GM18909 (cell line): ENCODE data around the gene KLHDC4.
A peak's percentile ranks its signal among the peaks of the same experiment; 100 is the strongest.
"Not testable (repeated sequence)": the region's sequence is repeated elsewhere in the genome, so short reads cannot be mapped to it uniquely, and the experiment has no call there.

Source experiments
- ATAC-seq: cut with Tn5 transposase; IDR thresholded peaks from one replicate; pipeline ENCODE4 v1.9.1; 2021; ENCODE audit warnings: mild to moderate bottlenecking; ENCODE audit not compliant: unreplicated experiment, poor library complexity

The KLHDC4 gene

DNA sequence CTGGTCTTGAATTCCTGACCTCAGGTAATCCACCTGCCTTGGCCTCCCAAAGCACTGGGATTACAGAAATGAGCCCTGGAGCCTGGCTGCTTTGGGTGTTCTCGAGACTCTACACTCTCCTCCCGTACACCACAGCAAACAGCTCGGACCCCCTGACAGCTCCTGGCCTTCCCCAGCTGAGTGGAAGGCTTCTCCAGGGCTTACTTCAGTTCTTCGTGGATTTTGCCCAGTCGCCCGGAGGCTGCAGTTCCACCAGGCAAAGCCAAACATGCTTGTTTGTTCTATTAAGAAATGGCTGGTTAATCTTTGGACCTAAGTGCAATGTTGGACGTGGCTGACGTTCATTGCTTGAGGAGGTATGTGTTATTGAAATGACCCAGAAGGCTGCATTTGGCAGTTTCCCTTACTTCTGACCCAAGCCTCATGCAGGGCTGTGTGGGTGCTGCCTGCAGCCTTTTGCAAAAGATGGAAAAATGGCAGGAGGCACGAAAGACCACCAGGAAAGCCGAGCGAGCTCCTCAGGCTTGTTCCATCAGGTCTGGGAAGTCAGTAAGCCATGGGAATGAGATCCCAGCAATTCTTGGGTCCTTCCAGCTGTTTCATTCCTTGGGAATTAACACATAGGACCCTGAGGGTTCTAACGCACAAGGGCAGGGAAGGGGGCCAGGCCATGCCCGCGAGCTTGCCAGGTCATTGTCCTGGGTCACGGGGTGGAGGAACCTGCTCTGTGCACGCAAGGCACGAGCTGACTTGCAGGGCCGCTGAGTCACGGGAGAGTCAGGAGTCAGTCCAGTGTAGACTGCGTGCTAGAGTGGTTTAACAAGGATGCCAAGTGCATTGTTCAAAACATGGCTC is 23.9 kb upstream of the KLHDC4 start:
- ATAC-seq: no peak

DNA sequence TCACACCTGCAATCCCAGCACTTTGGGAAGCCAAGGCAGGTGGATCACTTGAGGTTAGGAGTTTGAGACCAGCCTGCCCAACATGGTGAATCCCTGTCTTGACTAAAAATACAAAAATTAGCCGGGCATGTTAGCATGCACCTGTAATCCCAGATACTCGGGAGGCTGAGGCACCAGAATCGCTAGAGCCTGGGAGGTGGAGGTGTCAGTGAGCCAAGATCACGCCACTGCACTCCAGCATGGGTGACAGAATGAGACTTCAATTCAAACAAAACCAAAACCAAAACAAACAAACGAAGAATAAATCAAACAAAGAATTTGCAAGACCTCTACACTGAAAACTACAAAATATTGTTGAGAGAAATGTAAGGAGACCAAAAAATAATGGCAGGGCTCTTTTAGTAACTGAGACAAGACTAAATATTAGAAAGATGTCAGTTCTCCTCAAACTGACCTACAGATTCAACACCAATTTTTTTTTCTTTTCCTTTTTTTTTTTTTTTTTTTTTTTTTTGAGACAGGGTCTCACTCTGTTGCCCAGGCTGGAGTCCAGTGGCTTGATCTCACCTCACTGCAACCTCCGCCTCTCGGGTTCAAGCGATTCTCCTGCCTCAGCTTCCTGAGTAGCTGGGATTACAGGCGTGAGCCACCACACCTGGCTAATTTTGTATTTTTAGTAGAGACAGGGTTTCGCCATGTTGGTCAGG is 23.1 kb upstream of the KLHDC4 start:
- ATAC-seq: not testable (repeated sequence)

DNA sequence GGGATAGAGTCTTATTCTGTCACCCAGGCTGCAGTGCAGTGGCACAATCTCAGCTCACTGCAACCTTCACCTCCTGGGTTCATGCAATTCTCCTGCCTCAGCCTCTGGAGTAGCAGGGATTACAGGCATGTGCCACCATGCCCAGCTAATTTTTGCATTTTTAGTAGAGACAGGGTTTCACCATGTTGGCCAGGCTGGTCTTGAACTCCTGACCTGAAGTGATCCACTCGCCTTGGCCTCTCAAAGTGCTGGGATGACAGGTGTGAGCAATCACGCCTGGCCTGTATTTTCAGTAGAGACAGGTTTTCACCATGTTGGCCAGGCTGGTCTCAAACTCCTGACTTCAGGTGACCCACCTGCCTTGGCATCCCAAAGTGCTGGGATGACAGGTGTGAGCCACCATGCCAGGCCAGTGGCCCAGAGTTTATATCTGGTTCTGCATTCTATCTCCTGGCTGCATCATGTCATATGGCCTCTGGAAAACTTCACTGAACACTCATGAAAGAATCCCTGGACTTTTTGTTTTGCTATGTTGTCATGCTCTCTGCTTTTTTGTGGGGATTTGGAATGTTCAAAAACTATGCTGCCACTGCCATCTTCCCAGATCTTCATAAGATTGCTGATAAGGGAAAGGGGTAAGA is 21.8 kb upstream of the KLHDC4 start:
- ATAC-seq: not testable (repeated sequence)

DNA sequence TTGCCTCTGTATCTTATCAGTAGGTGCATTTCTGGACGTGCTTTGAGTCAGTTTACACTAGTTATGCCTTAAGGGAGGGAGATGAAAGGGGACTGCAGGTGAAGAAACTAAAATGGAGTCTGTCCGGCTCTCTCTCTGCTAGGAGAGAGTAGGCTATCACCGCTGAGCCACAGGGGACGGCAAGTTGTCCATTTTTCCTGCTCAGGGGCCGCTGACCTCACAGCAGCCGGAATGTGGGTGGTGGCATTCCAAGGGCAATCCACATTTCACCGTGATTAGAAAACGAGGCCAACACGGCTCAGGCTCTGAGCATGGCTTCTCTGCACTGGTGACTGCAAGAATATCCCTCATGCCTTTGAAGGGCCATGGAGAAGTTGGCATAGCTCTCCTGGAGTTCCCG is 19.0 kb upstream of the KLHDC4 start:
- no peak for ATAC-seq

DNA sequence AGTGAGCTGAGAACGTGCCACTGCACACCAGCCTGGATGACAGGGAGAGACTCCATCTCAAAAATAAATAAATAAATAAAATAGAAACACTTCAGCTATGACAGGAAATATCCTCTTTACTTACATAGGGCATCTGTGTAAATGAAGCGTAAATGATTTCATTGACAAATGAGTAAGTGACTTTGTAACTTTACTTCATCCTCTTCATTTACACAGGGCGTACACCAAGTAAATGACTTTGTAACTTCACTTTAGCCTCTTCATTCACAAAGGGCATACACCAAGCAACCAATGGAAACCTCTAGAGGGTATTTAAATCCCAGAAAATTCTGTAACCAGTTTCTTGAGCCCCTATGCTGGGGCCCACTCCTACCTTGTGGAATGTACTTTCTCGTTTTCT is 16.2 kb upstream of the KLHDC4 start:
- ATAC-seq: no peak

DNA sequence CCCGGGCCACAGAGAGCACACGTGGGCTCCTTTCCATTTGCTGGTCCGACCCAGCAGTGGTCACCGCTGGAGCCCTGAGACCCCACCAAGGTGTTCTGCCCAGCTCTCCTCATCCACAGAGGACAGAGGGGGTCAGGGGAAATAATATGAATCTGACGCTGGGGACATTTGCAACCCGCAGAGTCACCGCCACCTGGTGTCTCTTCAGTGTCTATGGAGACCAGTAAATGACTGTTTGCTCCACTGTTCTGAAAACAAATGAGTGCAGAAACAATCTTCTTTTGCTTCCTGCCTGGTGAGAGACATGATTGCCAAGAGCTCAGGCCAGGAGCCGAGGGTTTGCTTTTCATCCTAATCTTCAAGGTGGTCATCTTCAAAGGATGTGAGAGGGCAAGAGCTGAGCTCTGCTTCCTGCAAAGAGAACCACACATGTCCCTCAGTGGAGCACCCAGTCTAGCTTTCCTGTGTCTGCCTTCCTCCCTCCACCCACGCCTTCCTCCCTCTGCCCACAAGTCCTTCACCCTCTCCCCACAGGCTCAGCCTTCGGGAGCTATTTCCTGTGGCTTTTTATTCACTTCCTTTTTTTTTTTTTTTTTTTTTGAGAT is 14.7 kb upstream of the KLHDC4 start:
- no peak for ATAC-seq

DNA sequence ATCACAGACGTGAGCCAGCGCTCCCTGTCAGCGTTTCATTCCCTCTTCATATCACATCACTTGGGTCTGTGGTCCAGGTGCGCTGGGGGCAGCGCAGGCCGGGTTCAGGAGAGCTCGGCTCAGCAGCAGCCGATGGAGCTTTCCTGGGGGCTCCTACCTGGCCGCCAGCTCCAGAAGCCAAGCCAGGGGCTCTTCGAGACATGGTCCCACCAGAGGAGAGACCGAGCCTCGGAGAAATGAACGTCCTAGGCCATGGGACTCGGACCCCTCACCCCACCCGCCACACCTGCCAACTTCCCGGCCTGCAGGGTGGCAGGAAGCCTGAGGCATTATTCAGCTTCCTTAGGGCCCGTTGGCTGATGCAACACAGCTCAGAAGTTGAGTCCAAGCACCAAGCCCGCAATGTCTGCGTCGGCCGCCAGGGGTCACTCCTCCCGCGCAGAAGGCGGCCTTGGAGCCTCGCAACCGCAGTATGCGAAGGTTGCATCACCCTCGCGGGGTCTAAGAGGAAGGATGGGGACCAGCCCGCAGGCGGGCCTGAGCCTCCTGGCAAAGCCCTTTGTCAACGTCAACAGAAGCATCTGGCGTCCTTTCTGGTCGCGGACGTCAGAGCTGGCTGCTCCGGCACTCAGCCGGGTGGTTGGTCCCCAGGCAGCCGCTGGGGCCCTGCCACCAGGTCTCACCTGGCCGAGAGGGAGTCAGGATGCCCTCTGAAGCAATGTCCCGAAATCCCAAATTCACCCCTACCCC is 13.2 kb upstream of the KLHDC4 start:
- ATAC-seq: no peak

DNA sequence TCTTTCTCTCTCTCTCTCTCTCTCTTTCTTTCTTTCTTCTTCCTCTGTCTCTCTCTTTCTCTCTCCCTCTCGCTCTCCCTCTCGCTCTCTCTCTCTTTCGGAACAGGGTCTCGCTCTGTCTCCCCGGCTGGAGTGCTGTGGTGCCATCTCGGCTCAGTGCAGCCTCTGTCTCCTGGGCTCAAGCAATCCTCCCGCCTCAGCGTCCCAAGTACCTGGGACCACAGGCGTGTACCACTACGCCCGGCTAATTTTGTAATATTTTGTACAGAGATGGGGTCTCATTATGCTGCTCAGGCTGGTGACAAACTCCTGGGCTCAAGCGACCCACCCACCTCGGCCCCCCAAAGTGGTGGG is 12.7 kb upstream of the KLHDC4 start:
- ATAC-seq: no peak

DNA sequence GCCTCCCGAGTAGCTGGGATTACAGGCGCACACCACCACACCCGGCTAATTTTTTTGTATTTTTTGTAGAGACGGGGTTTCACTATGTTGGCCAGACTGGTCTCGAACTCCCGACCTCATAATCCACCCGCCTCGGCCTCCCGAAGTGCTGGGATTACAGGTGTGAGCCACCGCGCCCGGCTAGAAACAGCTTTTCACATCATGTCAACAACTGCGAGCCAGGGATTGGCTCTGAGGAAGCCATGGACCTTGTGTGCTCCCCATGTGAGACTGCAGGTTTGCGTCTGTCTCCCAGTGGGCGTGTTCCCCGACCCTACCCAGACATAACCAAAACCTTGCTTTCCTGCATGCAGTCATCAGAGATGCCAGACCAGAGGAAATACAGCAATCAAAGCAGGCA is 8.1 kb upstream of the KLHDC4 start:
- ATAC-seq: not testable (repeated sequence)

DNA sequence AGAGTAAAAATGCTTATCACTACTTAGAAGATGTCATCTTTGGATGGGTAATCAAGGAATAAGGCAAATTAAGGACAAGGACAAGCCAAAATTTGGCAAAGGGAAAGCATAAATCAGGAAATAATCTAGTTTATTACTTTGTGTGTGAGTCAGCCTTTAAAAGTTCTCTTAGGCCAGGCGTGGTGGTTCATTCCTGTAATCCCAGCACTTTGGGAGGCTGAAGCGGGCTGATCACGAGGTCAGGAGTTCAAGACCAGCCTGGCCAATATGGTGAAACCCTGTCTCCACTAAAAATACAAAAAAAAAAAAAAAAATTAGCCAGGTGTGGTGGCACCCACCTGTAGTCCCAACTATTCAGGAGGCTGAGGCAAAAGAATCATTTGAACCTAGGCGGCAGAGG is 1.7 kb upstream of the KLHDC4 start:
- ATAC-seq: not testable (repeated sequence)

DNA sequence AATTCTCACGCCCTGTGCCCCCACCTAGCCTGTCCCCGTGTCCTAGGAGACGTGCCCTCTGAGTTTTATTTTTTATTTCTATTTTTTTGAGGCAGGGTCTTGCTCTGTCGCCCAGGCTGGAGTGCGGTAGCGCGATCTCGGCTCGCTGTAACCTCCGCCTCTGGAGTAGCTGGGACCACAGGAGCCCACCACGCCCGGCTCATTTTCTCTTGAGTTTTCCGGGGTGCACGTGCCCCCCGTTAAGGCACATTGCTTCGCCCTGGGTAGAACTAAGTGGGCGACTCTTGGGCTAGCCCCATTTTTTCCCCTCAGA is 655 bp upstream of the KLHDC4 start:
- ATAC-seq: no peak

DNA sequence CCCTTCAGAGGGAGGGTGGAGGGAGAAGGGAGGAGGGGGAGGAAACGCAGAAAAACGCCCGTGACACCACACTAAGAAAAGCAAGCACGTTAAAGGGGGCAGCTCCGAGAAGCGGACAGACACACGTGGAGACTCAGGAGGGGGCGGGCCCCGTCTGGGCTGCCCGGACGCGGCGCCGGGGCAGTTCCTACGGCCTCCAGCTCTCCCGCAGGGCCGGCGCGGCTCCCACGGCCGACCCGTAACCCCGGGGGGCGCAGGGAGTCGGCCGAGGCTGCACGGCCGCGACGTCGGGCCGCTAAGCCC is 362 bp downstream of the KLHDC4 start:
- ATAC-seq: peak; percentile 37

DNA sequence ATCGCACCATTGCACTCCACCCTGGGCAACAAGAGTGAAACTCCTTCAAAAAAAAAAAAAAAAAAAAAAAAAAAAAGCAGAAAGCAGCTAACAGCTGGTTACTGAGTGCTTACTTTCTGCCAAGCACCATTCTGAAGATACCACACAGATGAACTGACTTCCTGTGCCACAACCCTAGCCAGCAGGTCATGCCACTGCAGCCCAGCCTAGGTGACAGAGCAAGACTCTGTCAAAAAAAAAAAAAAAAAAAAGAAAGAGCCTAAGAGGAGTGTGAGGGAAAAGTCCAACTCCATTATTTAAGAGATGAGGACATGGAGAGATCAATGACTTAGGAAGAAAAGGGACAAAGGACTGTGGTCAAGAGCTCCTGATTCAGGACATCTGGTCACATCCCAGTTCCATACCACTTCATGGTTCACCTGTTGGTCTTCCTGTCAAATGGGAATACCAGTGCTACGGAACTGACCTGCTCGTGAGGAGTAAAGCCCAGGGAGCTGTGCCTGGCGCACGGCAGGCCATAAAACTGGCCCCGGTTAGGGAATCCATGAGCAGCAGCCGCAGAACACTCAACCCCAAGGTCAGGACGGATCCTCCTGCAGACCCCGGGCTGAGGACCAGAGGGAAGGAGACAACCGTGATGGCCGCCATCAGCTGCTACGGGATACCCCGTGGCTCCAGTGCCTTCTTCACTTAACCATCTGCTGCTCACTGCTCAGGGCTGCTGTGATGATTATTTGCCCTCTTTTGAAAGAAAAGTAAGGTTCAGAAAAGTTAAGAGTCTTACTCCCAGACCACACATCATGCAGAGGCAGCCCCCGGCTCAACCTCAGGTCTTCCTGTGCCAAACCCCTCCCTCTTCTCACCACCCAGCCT is 950 bp downstream of the KLHDC4 start:
- ATAC-seq: peak; percentile 18

DNA sequence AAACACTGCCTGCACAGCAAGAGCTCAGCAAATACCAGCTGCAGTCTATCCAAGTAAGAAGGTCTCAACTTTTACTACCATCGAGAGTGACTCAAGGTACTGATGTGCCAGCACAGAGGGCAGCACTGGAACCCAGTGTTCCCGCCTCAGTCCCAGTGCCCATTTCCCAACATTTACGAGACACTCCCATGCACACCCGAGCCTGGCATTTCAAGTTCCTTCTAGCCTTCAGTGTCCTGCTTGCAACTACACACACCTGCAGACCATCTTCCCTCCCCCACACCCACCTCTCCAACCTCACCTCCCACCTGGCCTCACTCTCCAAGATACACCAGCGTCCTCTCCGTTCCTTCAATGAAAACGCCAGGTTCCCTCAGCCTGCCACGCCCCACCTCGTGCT is 3.2 kb downstream of the KLHDC4 start:
- ATAC-seq: no peak

DNA sequence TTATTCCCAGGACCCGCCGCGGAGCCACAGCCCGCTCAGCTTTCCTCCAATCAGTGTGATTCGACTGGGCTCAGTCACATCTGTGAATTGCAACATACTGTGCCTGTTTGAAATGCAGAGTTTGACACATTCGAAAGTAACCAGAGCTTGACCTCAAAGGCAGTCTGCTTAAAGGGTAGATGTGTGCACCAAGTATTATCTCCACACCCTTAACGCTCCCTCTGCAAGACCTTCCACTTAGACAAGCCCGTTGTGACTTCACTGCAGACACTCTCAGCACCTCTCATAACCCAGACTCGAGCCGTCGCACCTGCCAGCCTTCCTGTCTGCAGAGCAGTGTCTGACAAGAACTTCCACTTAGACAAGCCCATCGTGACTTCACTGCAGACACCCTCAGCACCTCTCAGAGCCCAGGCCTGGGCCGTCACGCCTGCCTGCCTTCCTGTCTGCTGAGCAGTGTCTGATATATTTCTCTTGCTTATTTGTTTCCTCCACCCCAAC is 3.7 kb downstream of the KLHDC4 start:
- ATAC-seq: no peak

DNA sequence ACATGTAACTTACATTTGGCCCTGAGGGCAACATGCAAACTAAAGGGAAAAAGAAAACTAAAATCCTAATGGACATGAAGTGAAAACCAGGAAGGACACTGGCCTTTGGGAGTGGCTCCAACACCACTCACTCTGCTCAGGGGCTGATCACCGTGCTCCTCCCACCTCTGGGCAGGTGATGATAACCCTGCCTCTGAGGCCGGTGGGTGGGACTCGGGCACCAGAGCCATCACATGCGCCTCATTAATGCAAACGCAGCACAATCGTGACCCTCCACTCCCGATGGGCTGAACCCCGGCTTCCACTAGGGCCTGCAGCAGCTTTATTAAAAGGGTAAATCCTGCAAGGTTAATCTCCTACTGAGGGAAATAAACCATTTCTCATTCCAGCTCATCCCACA is 4.7 kb downstream of the KLHDC4 start:
- no peak for ATAC-seq

DNA sequence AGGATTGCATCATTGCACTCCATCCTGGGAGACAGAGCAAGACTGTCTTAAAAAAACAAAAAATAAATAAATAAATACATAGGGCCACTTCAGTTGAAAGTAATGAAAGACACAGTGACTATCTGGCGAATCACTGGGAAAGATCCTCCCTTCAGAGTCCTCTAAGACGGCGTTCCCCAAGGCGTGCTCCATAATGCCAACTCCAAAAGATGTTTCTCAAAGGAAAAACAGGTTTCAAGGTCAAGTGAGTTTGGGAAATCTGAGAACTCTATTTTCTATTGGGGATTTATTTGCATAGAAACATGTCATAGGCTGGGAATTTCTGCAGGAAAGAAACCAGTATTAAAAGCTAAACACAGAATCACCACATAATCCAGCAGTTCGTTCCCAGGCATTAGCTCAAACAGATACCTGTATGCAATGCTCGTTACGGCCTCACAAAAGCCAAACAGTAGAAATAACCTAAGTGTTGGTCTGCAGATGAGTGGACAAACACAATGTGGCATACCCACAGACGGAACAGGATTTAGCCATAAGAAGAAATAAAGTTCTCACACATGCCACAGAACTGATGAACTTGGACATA is 7.9 kb downstream of the KLHDC4 start:
- ATAC-seq: no peak

DNA sequence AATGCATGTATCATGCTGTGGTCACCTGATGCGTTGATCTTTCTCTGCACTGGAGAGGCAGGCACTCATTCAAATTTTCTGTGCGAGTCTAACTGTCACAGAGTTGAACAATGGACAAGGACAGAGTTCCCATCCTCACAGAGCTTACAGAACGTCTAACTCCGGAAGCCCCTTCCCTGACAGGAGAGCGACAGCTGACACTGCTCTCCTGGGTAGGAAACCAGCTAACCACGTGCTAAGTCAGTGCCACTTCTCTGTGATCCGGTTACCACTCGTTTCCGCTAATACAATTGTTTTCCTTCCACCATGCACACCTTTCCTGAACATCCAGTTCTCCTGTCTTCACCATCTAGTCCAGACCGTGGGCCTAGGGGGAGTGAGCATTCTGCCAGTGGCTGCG is 11.3 kb downstream of the KLHDC4 start:
- ATAC-seq: no peak
